Endothelial cell of umbilical vein (primary cell): ENCODE measurements around the gene KRTAP12-3. TPM values are rescaled to one million over a fixed set of nuclear protein-coding genes. Genes with fewer than 3 reads are reported as not detected.

Source experiments
- BruUV-seq: library from RNA; stranded (reverse); fragments of 400-500 nt; replicated peaks from 2 replicates; lab custom pipeline; 2021; lab: Mats Ljungman, UMichigan
- CTCF ChIA-PET: fragments of 300-600, 350-600 bp; sonication (Branson Sonifier 250); formaldehyde crosslinking; loops from one replicate; lab custom pipeline; 2021; ENCODE audit warnings: antibody characterized with exemption, inconsistent platforms; lab: Charles Lee
- POLR2A ChIA-PET: fragments of 300-600, 350-600 bp; sonication (Branson Sonifier 250); formaldehyde crosslinking; loops from one replicate; lab custom pipeline; 2021; ENCODE audit warnings: antibody characterized with exemption, inconsistent platforms; lab: Charles Lee
- DNase-seq: peaks from one replicate; pipeline ENCODE4 v3.0.0-alpha.2; 2011; ENCODE audit warnings: low read depth, low spot score
- FAIRE-seq: peaks from 2 replicates; lab custom pipeline; 2011; peaks lifted over from hg19 to GRCh38; lab: Jason Lieb, UNC
- H2AFZ ChIP-seq: 2 replicates; pipeline ENCODE4 v1.6.0; 2012; ENCODE audit warnings: low read depth, low read length, control low read depth, inconsistent platforms
- H3K27ac ChIP-seq: 2 replicates; pipeline ENCODE4 v1.5.1; 2011; ENCODE audit warnings: low read depth, mild to moderate bottlenecking, control low read depth, low read length, moderate library complexity; ENCODE audit not compliant: insufficient read depth
- H3K27me3 ChIP-seq, 2 experiments: 2 replicates each; pipeline versions ENCODE4 v1.6.0 to v1.6.1; 2011; ENCODE audit warnings: low read length in 2 of 2, mixed read lengths in 1 of 2; ENCODE audit not compliant: control insufficient read depth in 2 of 2, insufficient read depth in 2 of 2
- H3K36me3 ChIP-seq, 2 experiments: 2 replicates in 1 of 2; 3 replicates in 1 of 2; pipeline ENCODE4 v1.5.1; 2011; ENCODE audit warnings: low read length in 2 of 2, mild to moderate bottlenecking in 1 of 2, moderate library complexity in 1 of 2; ENCODE audit not compliant: control insufficient read depth in 2 of 2, insufficient read depth in 2 of 2; ENCODE audit errors: extremely low read depth in 1 of 2
- H3K4me1 ChIP-seq: 3 replicates; pipeline ENCODE4 v1.5.1; 2011; ENCODE audit warnings: mild to moderate bottlenecking, low read length; ENCODE audit not compliant: control insufficient read depth, insufficient read depth; ENCODE audit errors: extremely low read depth
- H3K4me2 ChIP-seq: 2 replicates; pipeline ENCODE4 v1.6.1; 2011; ENCODE audit warnings: low read length, control low read depth, mixed read lengths; ENCODE audit not compliant: insufficient read depth
- H3K4me3 ChIP-seq, 3 experiments: fragments of 200-600 bp in 1 of 3; sonication (generic), shearing (Covaris generic) in 1 of 3; replicated peaks in 1 of 3; 2 replicates each; pipeline ENCODE4 v1.5.1; 2011 to 2016; ENCODE audit warnings: control low read depth in 3 of 3, low read length in 3 of 3, mild to moderate bottlenecking in 2 of 3, inconsistent platforms in 1 of 3, low read depth in 1 of 3, moderate library complexity in 1 of 3; ENCODE audit not compliant: insufficient read depth in 1 of 3
- H3K79me2 ChIP-seq: 2 replicates; pipeline ENCODE4 v1.6.0; 2012; ENCODE audit warnings: low read length, inconsistent platforms; ENCODE audit not compliant: control insufficient read depth, insufficient read depth
- H3K9ac ChIP-seq: replicated peaks from 2 replicates; pipeline ENCODE3; 2011; ENCODE audit warnings: low read length, control low read depth; ENCODE audit not compliant: insufficient read depth; ENCODE audit errors: extremely low read depth
- H3K9me1 ChIP-seq: replicated peaks from 3 replicates; pipeline ENCODE4 v1.6.0; 2011; ENCODE audit warnings: mild to moderate bottlenecking, low read length; ENCODE audit not compliant: control insufficient read depth, insufficient read depth; ENCODE audit errors: extremely low read depth
- H3K9me3 ChIP-seq: replicated peaks from 2 replicates; pipeline ENCODE4 v1.5.1; 2012; ENCODE audit warnings: low read length, inconsistent platforms; ENCODE audit not compliant: control insufficient read depth, insufficient read depth
- H4K20me1 ChIP-seq: replicated peaks from 2 replicates; pipeline ENCODE3; 2011; ENCODE audit warnings: mild to moderate bottlenecking, low read length; ENCODE audit not compliant: control insufficient read depth, insufficient read depth; ENCODE audit errors: extremely low read depth
- CTCF ChIP-seq, 2 donors: IDR thresholded peaks; 1 replicate in 1 of 2; 2 replicates in 1 of 2; pipeline ENCODE4 v1.5.1; 2011; ENCODE audit warnings: low read length in 2 of 2, mild to moderate bottlenecking in 2 of 2, moderate library complexity in 2 of 2, control low read depth in 1 of 2, inconsistent platforms in 1 of 2, low read depth in 1 of 2; ENCODE audit not compliant: insufficient read depth in 1 of 2; ENCODE audit errors: extremely low read depth in 1 of 2
- FOS ChIP-seq: IDR thresholded peaks from 2 replicates; pipeline ENCODE4 v1.6.1; 2011; ENCODE audit warnings: mild to moderate bottlenecking, low read length, moderate library complexity, borderline replicate concordance; ENCODE audit not compliant: insufficient read depth
- GATA2 ChIP-seq: IDR thresholded peaks from 2 replicates; pipeline ENCODE4 v1.7.0; 2011; ENCODE audit warnings: low read depth, mild to moderate bottlenecking, moderate library complexity, mixed read lengths, low read length; ENCODE audit not compliant: insufficient read length, insufficient read depth
- POLR2A ChIP-seq: IDR thresholded peaks from 2 replicates; pipeline ENCODE4 v1.6.1; 2012; ENCODE audit warnings: low read depth, mild to moderate bottlenecking, control low read depth, low read length
- dilution Hi-C: fragments of 300-500 bp; cut with MboI; formaldehyde crosslinking; loops from one replicate; pipeline ENCODE4 v1.15.0; 2019; ENCODE audit warnings: low sequenced_read_pairs; ENCODE audit not compliant: extremely low pct_ligation_motif_present
- intact Hi-C: fragments of 100-400 bp; cut with micrococcal nuclease; formaldehyde crosslinking; loops from one replicate; pipeline ENCODE4 v1.10.0; 2022
- polyA plus RNA-seq, 4 experiments: library from polyadenylated mRNA; depleted of rRNA in 3 of 4; stranded (reverse) in 3 of 4; unstranded in 1 of 4; fragments of >200 nt; gene quantifications; 2 replicates each; pipeline versions ENCODE4 v1.2.1 to v1.2.3, GENCODE V29; 2011 to 2012; ENCODE audit warnings: missing spikeins in 1 of 4
- total RNA-seq: library from RNA; stranded (reverse); gene quantifications from 2 replicates; pipeline ENCODE4 v1.2.3, GENCODE V29; 2021
- TF ChIP-seq, protein P1 (sequence below): IDR thresholded peaks from 2 replicates; pipeline ENCODE4 v1.6.1; 2011; ENCODE audit not compliant: insufficient read depth, insufficient read length

The KRTAP12-3 gene
- total and polyA plus RNA-seq, 2 donors (not counting 3 experiments of a cell fraction or from before 2014, with no cell fraction given) = not detected

GRCh38 chr21:44701541-44701940, 43.8 kb downstream of the KRTAP12-3 start:
- FAIRE-seq (no peak), DNase-seq (no peak)
- BruUV-seq = no TSS peak
- Histone ChIP-seq H3K4me1 (no peaks in the 10 kb centered on the region), H3K27me3 (peaks cover 47% of the 10 kb centered on the region in 2 experiments), H3K79me2 (no peaks in the 10 kb centered on the region), H3K9ac (no peak overlapping the region), H3K36me3 (no peaks in the 10 kb centered on the region), H3K4me2 (no peak overlapping the region), H3K9me1 (no peaks in the 10 kb centered on the region), H3K27ac (no peak overlapping the region), H3K9me3 (no peaks in the 10 kb centered on the region), H4K20me1 (no peaks in the 10 kb centered on the region), H3K4me3 (no peak overlapping the region), H2AFZ (no peak overlapping the region)
- intact Hi-C loops = no loop called here
- TF ChIP-seq CTCF (IDR thresholded peaks at IDR 0.05; ENCODE audit: extremely low read depth in 1 of 2, insufficient read depth in 1 of 2, low read depth in 1 of 2, low read length in 2 of 2) = no peak
- TF ChIP-seq FOS = no peak
- TF ChIP-seq, protein P1, sequence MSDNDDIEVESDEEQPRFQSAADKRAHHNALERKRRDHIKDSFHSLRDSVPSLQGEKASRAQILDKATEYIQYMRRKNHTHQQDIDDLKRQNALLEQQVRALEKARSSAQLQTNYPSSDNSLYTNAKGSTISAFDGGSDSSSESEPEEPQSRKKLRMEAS = no peak
- TF ChIP-seq POLR2A = no peak
- no peak for TF ChIP-seq GATA2
- ChIA-PET CTCF (interaction anchor here (0.6 to 1.2 kb wide), 3 partner anchors 10 to 92 kb away, joined by 3 read pairs; no protein-coding TSS in a partner anchor), POLR2A (no interaction called here)
- dilution Hi-C loops = no loop called here
